Hepatocyte (in vitro differentiated cells): ENCODE measurements around the gene TNFSF15. TPM values are rescaled to one million over a fixed set of nuclear protein-coding genes. Genes with fewer than 3 reads are reported as not detected.

ENCODE experiments used
- DNase-seq: peaks from one replicate; pipeline ENCODE4 v3.0.0-alpha.2; 2016; ENCODE audit warnings: low spot score
- H2AFZ ChIP-seq: fragments of 200-600 bp; sonication (generic); 2 replicates; pipeline ENCODE4 v1.6.0; 2016; ENCODE audit warnings: antibody characterized with exemption, mild to moderate bottlenecking
- H3K27ac ChIP-seq: fragments of 200-600 bp; sonication (generic); 2 replicates; pipeline ENCODE4 v1.5.1; 2016; ENCODE audit warnings: mild to moderate bottlenecking
- H3K27me3 ChIP-seq: fragments of 200-600 bp; sonication (generic); 2 replicates; pipeline ENCODE4 v1.6.1; 2016
- H3K36me3 ChIP-seq: fragments of 200-600 bp; sonication (generic); replicated peaks from 2 replicates; pipeline ENCODE4 v1.5.1; 2016; ENCODE audit warnings: low read depth; ENCODE audit not compliant: insufficient read depth
- H3K4me1 ChIP-seq: fragments of 200-600 bp; sonication (generic); 2 replicates; pipeline ENCODE4 v1.5.1; 2016; ENCODE audit warnings: mild to moderate bottlenecking, moderate library complexity; ENCODE audit not compliant: insufficient read depth
- H3K4me2 ChIP-seq: fragments of 200-600 bp; sonication (generic); 2 replicates; pipeline ENCODE4 v1.6.0; 2016
- H3K4me3 ChIP-seq: fragments of 200-600 bp; sonication (generic); 2 replicates; pipeline ENCODE4 v1.5.1; 2016; ENCODE audit warnings: mild to moderate bottlenecking
- H3K79me2 ChIP-seq: fragments of 200-600 bp; sonication (generic); 2 replicates; pipeline ENCODE4 v1.6.0; 2017; ENCODE audit warnings: mild to moderate bottlenecking
- H3K9me2 ChIP-seq: fragments of 200-600 bp; sonication (generic); replicated peaks from 2 replicates; pipeline ENCODE4 v1.6.0; 2017; ENCODE audit warnings: mild to moderate bottlenecking; ENCODE audit not compliant: insufficient read depth
- H3K9me3 ChIP-seq: fragments of 200-600 bp; sonication (generic); 2 replicates; pipeline ENCODE4 v1.5.1; 2016; ENCODE audit warnings: low read depth, mild to moderate bottlenecking
- H4K20me1 ChIP-seq: fragments of 200-600 bp; sonication (generic); 2 replicates; pipeline ENCODE4 v1.6.0; 2016; ENCODE audit warnings: mild to moderate bottlenecking; ENCODE audit not compliant: insufficient read depth, poor library complexity, severe bottlenecking
- EZH2 ChIP-seq: fragments of 200-600 bp; sonication (generic); IDR thresholded peaks from 2 replicates; pipeline ENCODE4 v1.6.1; 2016; ENCODE audit warnings: antibody characterized with exemption, mild to moderate bottlenecking, borderline replicate concordance
- EZH2phosphoT487 ChIP-seq: fragments of 200-600 bp; sonication (generic); IDR thresholded peaks from one replicate; pipeline ENCODE4 v1.6.1; 2018; ENCODE audit warnings: antibody characterized with exemption, mild to moderate bottlenecking, low read depth, moderate library complexity; ENCODE audit not compliant: unreplicated experiment, severe bottlenecking
- WGBS: methylation state at CpG from one replicate; pipeline ENCODE4 v1.1.6; 2016; ENCODE audit warnings: low lambda C conversion rate; ENCODE audit errors: missing lambda C conversion rate; 5-methylcytosine and 5-hydroxymethylcytosine counted together
- polyA plus RNA-seq: library from polyadenylated mRNA; unstranded; fragments of >200 nt; fragmentation: Nextera tagmentation; extraction: Ambion mirVana; gene quantifications from 2 replicates; pipeline ENCODE4 v1.2.1, GENCODE V29; 2016
- total RNA-seq: library from RNA; depleted of rRNA; stranded (reverse); fragments of >200 nt; gene quantifications from 2 replicates; pipeline ENCODE4 v1.2.3, GENCODE V29; 2014
- TF ChIP-seq, protein P1 (sequence below): fragments of 200-600 bp; sonication (generic); IDR thresholded peaks from 2 replicates; pipeline ENCODE4 v1.5.1; 2016; ENCODE audit warnings: antibody characterized with exemption, mild to moderate bottlenecking; ENCODE audit not compliant: poor library complexity

Gene TNFSF15
- total and polyA plus RNA-seq, 2 experiments from 2014 or later, result 3.3 to 8.5 TPM

DNA sequence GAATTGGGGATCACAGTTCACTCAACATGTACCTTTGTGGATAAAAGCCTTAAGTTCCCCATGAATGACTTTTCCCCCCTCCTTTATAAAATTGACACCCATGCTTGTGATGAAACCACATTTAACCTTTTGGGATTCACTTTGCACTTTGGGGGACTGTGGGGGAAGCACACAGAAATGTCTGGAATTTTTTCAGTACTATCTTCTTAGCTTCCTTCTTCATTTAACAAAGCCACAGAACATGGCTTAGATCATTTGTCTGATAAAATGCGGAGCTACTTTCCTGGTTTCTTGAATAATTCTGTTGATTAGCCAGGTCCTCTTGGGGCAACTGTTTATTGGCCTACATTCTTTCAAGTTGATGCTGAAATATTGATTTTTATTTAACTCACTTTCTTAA lies 29.9 kb downstream of the TNFSF15 start:
- H2AFZ ChIP-seq, result no peak overlapping the region
- no peak for DNase-seq
- no peaks in the 10 kb centered on the region for H3K9me3 ChIP-seq
- H3K79me2 ChIP-seq, result no peaks in the 10 kb centered on the region
- TF ChIP-seq, protein P1, sequence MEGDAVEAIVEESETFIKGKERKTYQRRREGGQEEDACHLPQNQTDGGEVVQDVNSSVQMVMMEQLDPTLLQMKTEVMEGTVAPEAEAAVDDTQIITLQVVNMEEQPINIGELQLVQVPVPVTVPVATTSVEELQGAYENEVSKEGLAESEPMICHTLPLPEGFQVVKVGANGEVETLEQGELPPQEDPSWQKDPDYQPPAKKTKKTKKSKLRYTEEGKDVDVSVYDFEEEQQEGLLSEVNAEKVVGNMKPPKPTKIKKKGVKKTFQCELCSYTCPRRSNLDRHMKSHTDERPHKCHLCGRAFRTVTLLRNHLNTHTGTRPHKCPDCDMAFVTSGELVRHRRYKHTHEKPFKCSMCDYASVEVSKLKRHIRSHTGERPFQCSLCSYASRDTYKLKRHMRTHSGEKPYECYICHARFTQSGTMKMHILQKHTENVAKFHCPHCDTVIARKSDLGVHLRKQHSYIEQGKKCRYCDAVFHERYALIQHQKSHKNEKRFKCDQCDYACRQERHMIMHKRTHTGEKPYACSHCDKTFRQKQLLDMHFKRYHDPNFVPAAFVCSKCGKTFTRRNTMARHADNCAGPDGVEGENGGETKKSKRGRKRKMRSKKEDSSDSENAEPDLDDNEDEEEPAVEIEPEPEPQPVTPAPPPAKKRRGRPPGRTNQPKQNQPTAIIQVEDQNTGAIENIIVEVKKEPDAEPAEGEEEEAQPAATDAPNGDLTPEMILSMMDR, result no peak
- TF ChIP-seq EZH2phosphoT487, result no peak
- no peak for TF ChIP-seq EZH2
- H3K36me3 ChIP-seq, result no peaks in the 10 kb centered on the region
- H3K27me3 ChIP-seq, result no peaks in the 10 kb centered on the region
- H3K4me2 ChIP-seq, result no peak overlapping the region
- 61% methylated on average over 1 of the region's 1 CpG for WGBS
- no peak overlapping the region for H3K4me3 ChIP-seq
- H3K4me1 ChIP-seq, result no peaks in the 10 kb centered on the region
- H4K20me1 ChIP-seq, result no peaks in the 10 kb centered on the region
- H3K27ac ChIP-seq, result no peak overlapping the region
- H3K9me2 ChIP-seq, result no peaks in the 10 kb centered on the region

GRCh38 chr9:114775121-114775520 lies 30.7 kb downstream of the TNFSF15 start:
- no peak for TF ChIP-seq EZH2phosphoT487
- TF ChIP-seq, protein P1, result no peak

DNA sequence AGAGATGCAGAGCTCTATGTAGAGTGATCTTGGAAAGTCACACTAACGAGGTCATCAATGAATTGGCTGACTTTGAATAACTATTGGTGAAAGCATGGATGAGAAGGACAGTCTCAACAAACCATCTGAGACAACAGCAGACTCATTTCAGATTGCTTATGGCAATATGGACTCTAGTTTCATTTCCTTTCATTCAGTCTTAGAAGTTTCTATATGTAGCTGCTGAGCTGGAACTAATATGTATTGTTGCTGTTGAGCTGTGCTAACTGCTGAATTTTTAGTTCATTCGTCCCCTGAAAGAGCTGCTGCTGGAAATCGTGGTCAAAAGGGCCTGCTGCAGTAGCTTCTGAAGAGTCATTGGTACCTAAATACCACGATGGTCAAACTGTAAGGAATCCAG lies 31.3 kb downstream of the TNFSF15 start:
- TF ChIP-seq, protein P1, result no peak
- TF ChIP-seq EZH2phosphoT487 (no peak), EZH2 (no peak)
- Histone ChIP-seq H3K9me2 (no peaks in the 10 kb centered on the region), H3K36me3 (no peaks in the 10 kb centered on the region), H2AFZ (no peak overlapping the region), H4K20me1 (no peaks in the 10 kb centered on the region), H3K4me2 (no peak overlapping the region), H3K79me2 (no peaks in the 10 kb centered on the region), H3K9me3 (no peaks in the 10 kb centered on the region), H3K4me1 (peaks cover 2% of the 10 kb centered on the region), H3K4me3 (no peak overlapping the region), H3K27ac (no peak overlapping the region), H3K27me3 (no peaks in the 10 kb centered on the region)
- no peak for DNase-seq
- 86% methylated on average over 4 of the region's 4 CpGs for WGBS

More at GRCh38 chr9:114775121-114775520, 30.7 kb downstream of the TNFSF15 start:
- no peaks in the 10 kb centered on the region for H3K4me1 ChIP-seq
- no peaks in the 10 kb centered on the region for H3K36me3 ChIP-seq
- no peaks in the 10 kb centered on the region for H3K9me3 ChIP-seq
- no peaks in the 10 kb centered on the region for H4K20me1 ChIP-seq
- no peak overlapping the region for H3K4me2 ChIP-seq
- no peak overlapping the region for H3K4me3 ChIP-seq
- no peaks in the 10 kb centered on the region for H3K79me2 ChIP-seq
- 86% methylated on average over 1 of the region's 1 CpG for WGBS
- DNase-seq, result no peak
- H2AFZ ChIP-seq, result no peak overlapping the region
- no peak overlapping the region for H3K27ac ChIP-seq
- no peaks in the 10 kb centered on the region for H3K9me2 ChIP-seq
- no peaks in the 10 kb centered on the region for H3K27me3 ChIP-seq

DNA sequence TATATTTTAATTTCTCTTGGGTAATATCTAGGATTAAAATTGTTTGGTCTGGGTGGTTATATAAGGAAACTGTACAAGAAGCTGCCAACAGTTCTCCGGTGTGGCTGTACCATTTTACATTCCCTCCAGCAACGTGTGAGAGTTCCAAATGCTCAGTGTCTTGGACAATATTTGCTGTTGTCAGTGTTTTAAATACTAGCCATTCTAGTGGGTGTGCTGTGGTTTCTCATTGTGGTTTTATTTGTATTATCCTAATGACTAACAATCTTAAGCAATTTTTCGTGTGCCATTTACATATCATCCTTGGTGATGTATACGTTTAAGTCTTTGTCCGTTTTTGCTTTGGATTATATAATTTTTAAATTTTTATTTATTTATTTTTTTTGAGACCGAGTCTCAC lies 34.0 kb downstream of the TNFSF15 start:
- Histone ChIP-seq H3K9me3 (no peaks in the 10 kb centered on the region), H3K27me3 (no peaks in the 10 kb centered on the region), H3K9me2 (no peaks in the 10 kb centered on the region), H3K27ac (no peak overlapping the region), H3K4me1 (peaks cover 6% of the 10 kb centered on the region), H2AFZ (no peak overlapping the region), H3K4me2 (no peak overlapping the region), H3K79me2 (no peaks in the 10 kb centered on the region), H3K4me3 (no peak overlapping the region), H4K20me1 (no peaks in the 10 kb centered on the region), H3K36me3 (no peaks in the 10 kb centered on the region)
- DNase-seq, result no peak
- WGBS, result 83% methylated on average over 6 of the region's 6 CpGs
- TF ChIP-seq, protein P1, result no peak
- TF ChIP-seq EZH2, result no peak
- TF ChIP-seq EZH2phosphoT487, result no peak
